Coronary artery (tissue), 2 donors: ENCODE results near the gene CAMK2B.

Experiments
- DNase-seq: peaks from one replicate; pipeline ENCODE4 v3.0.0-alpha.2; 2017; ENCODE audit warnings: low spot score
- H3K27ac ChIP-seq, 2 donors: fragments of 200-600 bp; sonication (generic); one replicate each; pipeline ENCODE4 v1.5.1; 2016 to 2019
- H3K4me3 ChIP-seq: fragments of 200-600 bp; sonication (generic); 2 replicates; pipeline ENCODE4 v1.5.1; 2016; ENCODE audit warnings: mild to moderate bottlenecking, moderate library complexity
- CTCF ChIP-seq: fragments of 200-600 bp; sonication (generic); IDR thresholded peaks from one replicate; pipeline ENCODE4 v1.5.1; 2019; ENCODE audit warnings: antibody characterized with exemption

CAMK2B gene

GRCh38 chr7:44282601-44283171, 42.7 kb downstream of the CAMK2B start:
- Histone ChIP-seq H3K4me3 (no peak overlapping the region), H3K27ac (no peak overlapping the region)
- peak; percentile 62 for DNase-seq
- TF ChIP-seq CTCF = no peak

GRCh38 chr7:44281811-44282600, 43.4 kb downstream of the CAMK2B start:
- no peak for TF ChIP-seq CTCF
- DNase-seq = peak; percentile 71
- no peak overlapping the region for H3K27ac ChIP-seq
- H3K4me3 ChIP-seq = no peak overlapping the region

GRCh38 chr7:44280993-44281721, 44.2 kb downstream of the CAMK2B start:
- TF ChIP-seq CTCF = no peak

GRCh38 chr7:44280636-44280992, 44.8 kb downstream of the CAMK2B start:
- DNase-seq = peak; percentile 46
- no peak overlapping the region for H3K27ac ChIP-seq
- no peak for TF ChIP-seq CTCF
- H3K4me3 ChIP-seq = no peak overlapping the region

More at GRCh38 chr7:44280993-44281721, 44.2 kb downstream of the CAMK2B start:
- DNase-seq = peak; percentile 69
- no peak overlapping the region for H3K27ac ChIP-seq
- no peak overlapping the region for H3K4me3 ChIP-seq

- Histone ChIP-seq H3K4me3 (no peak overlapping the region), H3K27ac (no peak overlapping the region)
- no peak for TF ChIP-seq CTCF
- peak; percentile 64 for DNase-seq
Observed at GRCh38 chr7:44279731-44280505, 45.5 kb downstream of the CAMK2B start.

GRCh38 chr7:44279286-44279685, 46.1 kb downstream of the CAMK2B start:
- no peak for TF ChIP-seq CTCF
- H3K27ac ChIP-seq = no peak overlapping the region
- DNase-seq = peak; percentile 38
- H3K4me3 ChIP-seq = no peak overlapping the region
